HG03159 (cell line): Measurements from ENCODE around the gene CYP46A1.
"Not testable (repeated sequence)": the region's sequence is repeated elsewhere in the genome, so short reads cannot be mapped to it uniquely, and the experiment has no call there.

Experiments
- ATAC-seq: cut with Tn5 transposase; IDR thresholded peaks from one replicate; pipeline ENCODE4 v1.9.1; 2021; ENCODE audit warnings: mild to moderate bottlenecking, moderate library complexity; ENCODE audit not compliant: unreplicated experiment

The CYP46A1 gene

DNA sequence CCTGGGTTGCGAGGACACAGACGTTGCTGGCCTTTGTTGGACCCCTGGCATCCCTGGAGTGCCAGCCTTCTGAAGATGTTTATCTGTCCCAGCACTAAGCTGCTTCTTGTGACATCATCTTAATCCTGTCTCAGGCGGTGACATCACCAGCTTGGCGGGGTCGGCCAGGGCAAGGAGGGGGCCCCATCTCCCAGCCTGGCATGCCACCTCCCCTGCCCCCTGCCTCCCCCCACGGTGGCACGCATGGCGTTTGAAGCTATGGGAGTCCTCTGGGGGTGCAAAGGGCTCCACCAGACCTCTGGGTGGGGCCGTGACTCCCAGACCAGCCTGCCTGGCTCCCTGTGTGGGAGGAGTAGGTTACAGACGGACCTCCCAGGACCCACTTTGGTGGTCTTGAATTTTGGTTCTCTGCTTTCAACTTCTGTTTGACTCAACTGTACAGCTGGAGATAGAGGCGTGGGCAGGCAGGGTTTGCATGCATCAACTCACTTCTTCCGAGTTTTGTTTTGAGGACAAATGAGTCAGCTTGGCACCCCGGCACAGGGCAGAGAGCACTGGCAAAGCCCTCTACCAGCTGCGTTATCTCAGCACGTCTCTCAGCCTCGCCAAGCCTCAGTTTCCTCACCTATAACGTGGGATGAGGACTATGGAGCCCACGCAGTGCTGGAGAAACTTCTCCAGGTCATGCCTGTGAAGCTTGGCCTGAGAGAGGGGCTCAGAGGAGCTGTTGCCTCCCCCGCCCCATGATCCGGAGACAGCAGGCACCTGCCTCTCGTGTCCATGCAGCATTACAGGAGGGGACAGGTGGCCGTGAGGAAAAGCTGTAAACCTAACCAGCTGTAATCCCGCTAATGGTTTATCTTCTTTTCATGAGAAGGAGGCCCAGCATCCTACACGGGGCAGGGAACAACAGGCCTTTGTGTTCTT, 70.3 kb downstream of the CYP46A1 start:
- no peak for ATAC-seq

GRCh38 chr14:99755068-99755405, 70.9 kb downstream of the CYP46A1 start:
- ATAC-seq = no peak

DNA sequence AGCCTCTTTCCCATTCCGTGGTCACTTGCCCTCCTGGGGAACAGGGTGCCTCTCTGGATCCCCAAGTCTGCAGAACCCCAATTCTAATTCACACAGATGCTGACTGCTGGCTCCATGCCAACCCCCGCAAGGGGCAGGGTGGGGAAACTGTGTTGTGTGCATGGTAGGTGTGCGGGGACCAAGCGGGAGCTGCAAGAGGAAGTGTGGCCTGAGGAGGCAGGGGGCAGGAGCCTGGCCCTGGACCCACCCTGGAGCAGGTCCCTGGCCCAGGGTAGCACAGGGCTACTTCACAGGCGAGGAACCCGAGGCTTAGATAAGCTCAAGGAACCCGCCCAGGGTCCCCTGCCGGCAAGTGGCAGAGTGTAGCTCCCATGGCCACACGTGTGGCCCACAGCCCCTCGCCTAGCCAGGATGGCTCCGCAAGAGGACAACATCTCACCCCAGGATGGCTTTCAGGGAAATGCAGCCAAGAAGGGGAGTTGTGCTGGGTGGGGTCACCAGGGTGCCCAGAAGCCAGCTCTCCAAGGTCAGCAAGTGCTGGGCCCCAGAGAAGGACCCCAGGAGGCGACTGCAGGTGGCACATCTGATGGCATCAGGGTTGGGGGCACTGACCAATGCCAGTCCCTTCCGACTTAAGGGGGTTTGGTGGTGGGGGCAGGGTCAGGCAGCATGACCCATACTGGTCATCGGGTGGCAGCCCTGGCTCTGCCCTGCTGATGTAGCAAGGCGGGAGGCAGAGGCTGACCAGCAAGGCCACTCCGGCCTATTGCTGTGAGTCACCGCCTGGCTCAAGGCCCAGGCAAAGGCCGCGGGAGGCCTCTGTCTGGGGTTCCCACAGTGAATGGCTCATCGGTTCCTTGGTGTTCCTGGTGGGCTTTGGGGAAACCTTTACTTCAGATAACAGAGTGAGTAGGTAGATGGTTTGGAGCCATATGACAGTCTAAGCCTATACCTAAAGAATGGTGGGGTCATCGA, 71.8 kb downstream of the CYP46A1 start:
- ATAC-seq = no peak

DNA sequence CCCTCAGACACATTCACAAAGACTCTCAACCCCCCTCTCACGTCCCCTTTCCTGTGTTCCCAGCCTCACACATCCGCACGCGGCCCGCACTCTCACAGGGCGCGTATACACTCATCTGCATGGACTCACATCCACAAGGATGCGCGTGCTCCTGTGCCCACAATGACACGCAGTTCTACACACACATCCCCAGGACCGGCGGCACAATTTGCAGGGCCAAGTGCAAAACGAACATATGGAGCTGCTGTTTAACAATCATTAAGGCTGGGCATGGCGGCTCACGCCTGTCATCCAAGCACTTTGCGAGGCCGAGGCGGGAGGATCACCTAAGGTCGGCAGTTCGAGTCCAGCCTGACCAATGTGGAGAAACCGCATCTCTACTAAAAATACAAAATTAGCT, 72.7 kb downstream of the CYP46A1 start:
- ATAC-seq = no peak

DNA sequence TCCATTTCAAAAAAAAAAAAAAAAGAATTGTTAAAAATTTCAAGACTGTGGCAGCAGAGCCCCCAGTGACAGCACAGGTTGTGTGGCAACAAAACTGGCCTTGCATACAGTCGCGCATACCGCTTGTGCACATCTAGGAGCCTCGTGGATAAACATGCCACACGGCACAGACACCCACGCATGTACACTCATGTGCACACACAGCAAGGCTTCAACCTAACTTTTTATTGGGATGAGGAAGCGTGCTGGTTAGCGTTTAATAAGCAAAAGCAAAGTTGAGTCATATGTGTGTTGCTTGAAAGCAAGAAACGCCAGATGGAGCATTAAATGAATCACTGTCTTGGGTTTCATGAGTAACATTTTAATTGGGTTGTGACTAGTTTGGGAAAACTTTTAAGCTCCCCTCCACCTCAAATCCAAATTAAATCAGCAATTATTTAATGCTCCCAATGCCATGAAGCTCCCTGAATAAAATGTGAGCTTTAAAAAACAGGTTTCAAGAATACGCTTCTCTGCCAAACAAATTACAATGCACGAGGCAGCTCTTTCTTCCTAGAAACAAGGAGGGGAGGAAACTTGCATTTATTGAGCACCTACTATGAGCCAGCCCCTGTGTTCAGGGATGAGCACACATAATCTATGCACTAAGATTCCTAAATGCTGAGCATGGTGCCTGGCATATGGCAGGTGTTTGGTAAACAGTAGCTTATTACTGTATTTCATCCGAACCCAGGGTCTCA, 73.4 kb downstream of the CYP46A1 start:
- ATAC-seq = no peak

DNA sequence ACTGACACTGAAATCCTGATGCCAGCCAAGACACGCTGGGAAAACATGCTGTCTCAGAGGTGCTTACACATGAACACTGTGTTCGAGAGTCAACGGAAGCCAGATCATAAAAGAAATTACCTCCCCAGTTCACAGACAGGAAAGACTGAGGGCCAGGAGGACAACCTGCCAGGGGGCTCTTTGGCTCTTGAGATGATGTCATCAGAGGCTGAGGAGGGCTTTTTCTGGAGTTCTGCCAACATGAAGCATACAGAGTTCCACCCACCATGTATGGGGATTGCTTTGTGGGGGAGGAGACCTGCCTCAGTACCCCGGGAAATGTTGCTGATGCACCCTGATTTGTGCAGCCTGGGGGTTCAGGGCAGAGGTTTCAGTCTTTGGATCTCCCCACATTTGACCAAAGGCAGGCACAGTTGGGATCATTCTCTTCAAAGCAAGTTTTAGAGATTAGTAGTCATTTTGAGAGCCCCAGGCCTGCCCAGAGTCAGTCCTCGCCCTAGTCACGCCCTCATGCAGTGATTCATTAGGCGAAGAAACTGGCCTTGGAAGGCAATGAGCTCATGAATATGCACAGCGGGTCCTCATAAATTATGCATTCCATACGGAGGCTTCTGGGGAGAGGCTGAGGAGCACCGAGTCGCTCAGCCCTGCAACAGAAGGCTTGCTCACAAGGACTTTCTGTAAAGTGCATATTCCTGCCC, 74.2 kb downstream of the CYP46A1 start:
- no peak for ATAC-seq

DNA sequence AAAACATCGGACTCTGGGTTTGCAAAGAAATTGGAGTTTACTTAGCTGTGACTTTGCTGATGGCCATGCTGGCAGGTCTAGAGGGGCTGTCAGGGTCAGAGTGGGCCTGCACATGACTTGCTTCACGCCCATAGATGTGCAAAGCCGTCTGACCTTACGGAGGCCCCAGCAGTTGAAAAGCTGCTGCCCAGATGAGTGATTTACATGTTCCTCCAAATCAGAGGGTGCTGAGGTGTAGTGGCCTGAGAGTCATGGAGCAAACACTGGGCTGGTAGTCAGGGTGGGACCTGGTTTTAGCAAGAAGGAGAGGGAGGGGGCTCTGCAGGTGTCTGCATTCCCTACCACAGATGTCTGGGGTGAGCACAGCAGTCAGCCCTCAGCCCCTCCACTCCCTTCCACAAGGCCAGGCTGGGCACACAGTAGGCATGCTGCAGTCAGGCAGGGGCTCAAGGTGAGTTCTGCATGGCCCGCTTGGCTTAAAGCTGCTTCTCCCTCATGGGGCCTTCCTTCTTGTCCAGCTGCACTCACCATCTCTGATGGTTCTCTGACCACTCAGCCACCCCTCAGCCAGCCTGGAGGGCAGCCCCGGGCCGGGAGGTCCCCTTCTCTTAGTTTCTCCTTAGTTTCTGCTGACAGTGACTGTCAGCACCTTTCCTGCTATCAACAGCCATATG, 74.9 kb downstream of the CYP46A1 start:
- ATAC-seq = no peak

GRCh38 chr14:99759546-99759925, 75.4 kb downstream of the CYP46A1 start:
- ATAC-seq = no peak

- ATAC-seq = no peak
These were observed 76.7 kb downstream of the CYP46A1 start for GRCh38 chr14:99760817-99761216.

- ATAC-seq = not testable (repeated sequence)
These were observed 78.8 kb downstream of the CYP46A1 start for GRCh38 chr14:99762911-99763310.

DNA sequence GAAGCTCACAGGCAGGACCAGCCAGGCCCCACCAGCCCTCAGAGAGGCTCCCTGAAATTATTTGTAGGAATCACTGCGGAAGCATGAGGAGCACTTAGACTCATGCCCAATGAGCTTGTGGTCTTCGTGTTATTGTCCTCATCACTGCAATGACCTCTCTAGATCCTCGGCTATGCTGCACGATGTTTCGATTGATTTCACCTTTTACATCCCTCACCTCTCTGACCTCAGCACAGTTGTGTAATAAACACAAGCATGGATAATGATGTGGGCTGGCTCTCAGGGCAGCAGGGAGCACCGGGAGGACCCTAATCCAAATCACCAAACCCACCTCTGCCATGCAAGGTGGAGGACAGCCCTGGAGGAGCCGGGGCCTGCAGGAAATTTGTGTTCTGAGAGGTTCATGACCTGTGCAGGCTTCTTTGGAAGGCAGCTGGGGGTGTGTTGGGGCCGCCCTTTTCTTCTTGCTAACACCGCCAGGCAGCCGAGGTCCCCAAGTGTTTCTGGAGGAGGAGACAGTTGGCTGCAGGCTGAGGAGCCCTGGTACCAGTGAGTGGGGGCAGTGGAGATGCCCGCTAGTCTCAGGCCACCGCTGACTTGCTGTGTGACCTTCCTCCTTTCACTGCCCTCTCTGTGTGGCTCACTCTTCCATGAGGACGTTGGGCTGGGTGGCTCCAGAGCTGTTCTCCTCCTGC, 79.6 kb downstream of the CYP46A1 start:
- no peak for ATAC-seq

GRCh38 chr14:99764222-99764706, 80.2 kb downstream of the CYP46A1 start:
- ATAC-seq = no peak

DNA sequence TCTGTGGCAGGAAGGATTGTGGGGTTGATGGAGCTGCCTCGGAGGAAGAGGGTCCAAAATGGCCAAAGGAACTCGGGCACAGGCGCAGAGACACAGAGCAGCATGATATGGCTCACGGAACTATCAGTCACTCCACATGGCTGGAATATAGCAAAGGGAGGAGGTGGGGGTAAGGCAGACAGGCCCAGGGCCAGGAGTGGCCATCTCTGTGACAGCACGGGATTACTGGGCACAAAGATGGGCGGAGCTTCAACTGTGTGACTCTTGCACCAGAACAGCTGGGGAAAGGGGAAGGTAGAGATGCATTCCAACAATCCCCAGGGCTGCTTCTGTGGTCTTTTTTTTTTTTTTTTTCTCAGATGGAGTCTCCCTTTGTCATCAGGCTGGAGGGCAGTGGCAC, 84.3 kb downstream of the CYP46A1 start:
- no peak for ATAC-seq

DNA sequence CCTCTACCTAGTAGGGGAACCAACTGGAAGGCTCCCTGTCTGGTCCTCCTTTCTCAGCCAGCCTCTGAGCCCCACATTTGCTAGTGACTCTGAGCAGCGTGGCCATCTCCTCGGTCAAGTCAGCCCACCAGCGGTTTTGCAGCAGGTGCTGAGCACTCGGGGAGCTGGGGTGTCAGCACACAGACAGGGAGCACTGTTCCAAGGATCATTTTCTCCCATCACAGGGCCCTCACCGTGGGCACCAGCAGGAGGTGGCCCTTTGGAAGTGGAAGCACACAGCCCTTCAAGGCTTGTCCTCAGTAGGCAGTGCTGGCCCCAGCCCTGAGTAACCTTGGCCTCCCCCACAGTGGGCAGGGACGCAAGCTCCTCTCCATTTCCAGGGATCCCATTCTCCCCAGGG, 85.0 kb downstream of the CYP46A1 start:
- ATAC-seq = no peak

DNA sequence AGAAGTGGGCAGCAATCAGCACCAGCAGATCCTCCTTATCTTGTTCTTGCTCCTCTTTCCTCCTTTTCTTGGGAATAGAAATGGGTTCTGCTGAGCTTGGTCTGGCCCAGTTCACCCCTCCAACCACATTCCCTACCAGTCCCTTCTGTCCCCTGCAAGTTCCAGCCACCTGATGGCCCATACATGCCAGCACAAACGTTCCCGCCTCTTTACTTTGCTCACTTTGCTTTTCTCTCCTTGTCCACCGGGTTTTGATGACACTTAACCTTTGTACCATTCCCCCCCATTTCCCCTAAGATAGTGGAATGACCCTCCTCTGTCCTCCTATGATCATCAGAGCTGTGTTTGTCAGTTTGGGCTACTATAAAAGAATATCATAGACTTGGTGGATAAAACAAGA, 85.7 kb downstream of the CYP46A1 start:
- ATAC-seq = no peak

GRCh38 chr14:99772371-99773283, 88.5 kb downstream of the CYP46A1 start:
- ATAC-seq = no peak

GRCh38 chr14:99773521-99774497, 89.7 kb downstream of the CYP46A1 start:
- no peak for ATAC-seq
